ENCODE data around the gene MATN4. TPM values are rescaled to one million over a fixed set of nuclear protein-coding genes. Genes with fewer than 3 reads are reported as not detected.

Gene MATN4
- polyA plus RNA-seq, 1 donor from 2014 or later = not detected

GRCh38 chr20:45328451-45328850 is 20.4 kb upstream of the MATN4 start:
- Histone ChIP-seq H3K9me2 (ENCODE audit: insufficient read depth, low read length) (no peaks in the 10 kb centered on the region), H3F3A (ENCODE audit: insufficient read depth, low read length, poor library complexity, severe bottlenecking) (no peaks in the 10 kb centered on the region), H3K79me2 (replicated peaks; ENCODE audit: insufficient read depth, low read length) (no peaks in the 10 kb centered on the region), H4K20me1 (ENCODE audit: insufficient read depth) (no peaks in the 10 kb centered on the region), H3K4me3 (ENCODE audit: low read length) (no peak overlapping the region), H3K9ac (ENCODE audit: low read length) (no peak overlapping the region), H3K4me2 (ENCODE audit: low read length) (no peak overlapping the region), H3K9me3 (ENCODE audit: low read length) (no peaks in the 10 kb centered on the region), H2AFZ (ENCODE audit: low read depth, low read length) (no peak overlapping the region), H3K27ac (ENCODE audit: low read length) (no peak overlapping the region), H3K27me3 (ENCODE audit: insufficient read depth, low read depth, low read length) (no peaks in the 10 kb centered on the region), H3K36me3 (ENCODE audit: insufficient read depth, low read length) (no peaks in the 10 kb centered on the region)
- TF ChIP-seq SMC3 (conservative IDR thresholded peaks at IDR 0.05; ENCODE audit: poor library complexity) = no peak
- no peak for TF ChIP-seq EP300 (conservative IDR thresholded peaks at IDR 0.05; ENCODE audit: poor library complexity, severe bottlenecking)
- TF ChIP-seq MXI1 (conservative IDR thresholded peaks at IDR 0.05; ENCODE audit: poor library complexity, severe bottlenecking) = no peak
- TF ChIP-seq CTCF (IDR thresholded peaks at IDR 0.05; ENCODE audit: poor library complexity, severe bottlenecking) = no peak
- TF ChIP-seq REST (IDR thresholded peaks at IDR 0.05; ENCODE audit: borderline replicate concordance) = no peak
- TF ChIP-seq TAF1 (IDR thresholded peaks at IDR 0.05; ENCODE audit: low read depth) = no peak
- no peak for TF ChIP-seq RAD21 (conservative IDR thresholded peaks at IDR 0.05)
- TF ChIP-seq POLR2AphosphoS5 (IDR thresholded peaks at IDR 0.05) = no peak
- no peak for TF ChIP-seq EZH2 (IDR thresholded peaks at IDR 0.05; ENCODE audit: borderline replicate concordance, insufficient read depth, low read length, poor library complexity, severe bottlenecking)

- Histone ChIP-seq H2AFZ (ENCODE audit: low read depth, low read length) (no peak overlapping the region), H3K4me3 (ENCODE audit: low read length) (no peak overlapping the region), H4K20me1 (ENCODE audit: insufficient read depth) (no peaks in the 10 kb centered on the region), H3K4me2 (ENCODE audit: low read length) (no peak overlapping the region), H3K9ac (ENCODE audit: low read length) (no peak overlapping the region), H3K9me3 (ENCODE audit: low read length) (no peaks in the 10 kb centered on the region), H3F3A (ENCODE audit: insufficient read depth, low read length, poor library complexity, severe bottlenecking) (no peaks in the 10 kb centered on the region), H3K9me2 (ENCODE audit: insufficient read depth, low read length) (no peaks in the 10 kb centered on the region), H3K79me2 (replicated peaks; ENCODE audit: insufficient read depth, low read length) (no peaks in the 10 kb centered on the region), H3K36me3 (ENCODE audit: insufficient read depth, low read length) (no peaks in the 10 kb centered on the region), H3K27me3 (ENCODE audit: insufficient read depth, low read depth, low read length) (no peaks in the 10 kb centered on the region), H3K27ac (ENCODE audit: low read length) (no peak overlapping the region)
- TF ChIP-seq REST (IDR thresholded peaks at IDR 0.05; ENCODE audit: borderline replicate concordance) (no peak), EP300 (conservative IDR thresholded peaks at IDR 0.05; ENCODE audit: poor library complexity, severe bottlenecking) (no peak), EZH2 (IDR thresholded peaks at IDR 0.05; ENCODE audit: borderline replicate concordance, insufficient read depth, low read length, poor library complexity, severe bottlenecking) (no peak), SMC3 (conservative IDR thresholded peaks at IDR 0.05; ENCODE audit: poor library complexity) (no peak)
Measured at GRCh38 chr20:45325371-45325770, 17.3 kb upstream of the MATN4 start.
